ENCODE data around the gene TGM4.

GRCh38 chr3:44865272-44866035 is 9.0 kb upstream of the TGM4 start:
- no peak for TF ChIP-seq POLR2AphosphoS5 (IDR thresholded peaks at IDR 0.05)
- TF ChIP-seq POLR2A (IDR thresholded peaks at IDR 0.05): no peak
- no peak for TF ChIP-seq CTCF (IDR thresholded peaks at IDR 0.05)
- TF ChIP-seq EP300 (IDR thresholded peaks at IDR 0.05): no peak

Data from suprapubic skin (tissue), 4 donors.